NCI-H1694 treated with DMSO at 0.1 percent for 48 hours (cell line): ENCODE data around the gene TIMP1.

Source experiments
- DNase-seq: peaks from one replicate; lab custom pipeline; 2025; lab: John Stamatoyannopoulos, UW

Gene TIMP1

DNA sequence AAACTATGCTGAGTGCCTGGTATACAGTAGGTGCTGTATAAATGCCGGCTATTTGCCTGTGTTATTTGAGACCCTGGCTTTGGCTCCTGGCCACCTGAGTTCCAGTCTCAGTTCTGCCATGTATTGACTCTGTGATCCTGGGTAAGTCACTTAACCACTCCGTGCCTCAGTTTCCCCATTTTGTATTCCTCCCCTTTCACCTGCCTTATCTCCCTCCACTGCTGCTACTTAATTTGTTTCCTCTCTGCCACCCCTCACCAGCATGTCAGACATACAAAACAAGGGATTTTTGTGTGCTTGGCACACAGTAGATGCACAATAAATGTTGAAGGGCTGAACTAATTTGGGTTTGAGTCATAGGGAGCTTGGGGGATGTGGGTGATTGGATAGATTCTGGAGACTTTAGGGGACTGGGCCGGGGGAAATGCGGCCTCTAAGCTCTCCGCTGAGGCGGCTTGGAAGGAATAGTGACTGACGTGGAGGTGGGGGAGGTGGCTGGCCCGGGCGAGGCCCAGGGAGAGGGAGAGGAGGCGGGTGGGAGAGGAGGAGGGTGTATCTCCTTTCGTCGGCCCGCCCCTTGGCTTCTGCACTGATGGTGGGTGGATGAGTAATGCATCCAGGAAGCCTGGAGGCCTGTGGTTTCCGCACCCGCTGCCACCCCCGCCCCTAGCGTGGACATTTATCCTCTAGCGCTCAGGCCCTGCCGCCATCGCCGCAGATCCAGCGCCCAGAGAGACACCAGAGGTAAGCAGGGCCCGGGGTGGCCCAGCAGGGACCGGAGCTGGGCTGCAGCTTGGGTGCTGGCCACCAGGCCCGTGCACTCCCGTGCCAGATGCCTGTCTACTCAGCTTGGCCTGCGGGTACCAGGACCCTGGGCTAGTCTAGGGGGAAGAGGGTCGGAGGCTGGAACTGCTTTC is at the start of gene TIMP1:
Gene TIMP1, plus strand, starts transcription at position 706 of the 917 bp plus-strand sequence. CDS start 980 bp downstream, outside the sequence.
- no peak for DNase-seq

- no peak for DNase-seq
These were observed 42.4 kb upstream of the TIMP1 start for GRCh38 chrX:47539860-47540259.

GRCh38 chrX:47540754-47541538 is 41.3 kb upstream of the TIMP1 start:
- DNase-seq = peak; percentile 41

- DNase-seq = no peak
These were observed 38.7 kb upstream of the TIMP1 start for GRCh38 chrX:47543496-47543895.

GRCh38 chrX:47556045-47556623 is 26.1 kb upstream of the TIMP1 start:
- DNase-seq = peak; percentile 77

DNA sequence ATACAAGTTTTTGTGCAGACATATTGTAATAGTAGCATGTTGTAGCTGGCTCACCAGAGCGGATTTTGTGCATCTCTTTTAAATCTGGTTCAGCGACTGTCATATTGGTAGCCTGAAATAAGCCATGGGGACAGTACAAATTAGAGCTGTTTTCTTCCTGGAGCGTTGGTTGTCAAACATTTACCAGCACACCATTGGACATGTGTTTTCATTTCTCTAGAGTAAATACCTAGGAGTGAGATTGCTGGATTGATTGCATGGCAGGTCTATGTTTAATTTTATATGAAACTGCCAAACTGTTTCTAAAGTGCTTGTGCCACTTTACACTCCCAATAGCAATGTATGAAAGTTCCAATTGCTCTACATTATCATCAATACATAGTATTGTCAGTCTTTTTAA is 23.8 kb upstream of the TIMP1 start:
- no peak for DNase-seq

DNA sequence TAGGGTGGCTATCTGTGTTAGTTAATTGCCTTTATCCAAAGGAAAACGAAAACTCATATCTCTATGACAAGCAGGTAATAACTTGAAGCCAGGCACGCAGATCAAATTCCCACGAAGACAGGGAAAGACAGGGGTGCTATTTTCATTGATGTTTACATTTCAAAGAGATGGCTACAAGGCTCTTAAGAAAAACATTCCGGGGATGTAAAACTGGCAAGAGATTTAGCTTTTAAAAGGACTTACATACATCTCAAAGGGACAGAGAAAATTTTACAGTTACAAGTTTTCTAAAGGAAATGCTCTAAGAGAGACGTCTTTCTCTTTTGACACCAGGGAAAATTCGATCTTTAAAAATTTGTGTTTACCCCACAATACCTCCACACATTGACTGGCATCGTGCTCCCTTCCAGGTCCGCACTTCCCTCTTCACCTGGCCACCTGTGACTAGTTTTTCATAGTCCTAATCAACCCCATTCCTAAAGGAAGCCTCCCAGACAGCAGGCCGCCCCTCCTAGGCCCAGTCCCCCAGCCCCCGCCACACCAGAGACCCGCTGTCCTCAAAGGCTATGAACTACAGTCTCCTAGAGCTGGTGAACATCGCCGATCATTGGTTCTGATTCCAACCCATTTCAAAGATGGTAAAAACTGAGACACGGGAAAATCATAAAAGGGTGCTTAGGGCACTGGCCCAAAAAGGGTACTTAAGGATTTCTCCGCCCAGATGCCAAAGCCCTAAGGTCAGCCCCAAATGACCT is 21.9 kb upstream of the TIMP1 start:
- DNase-seq = no peak

- DNase-seq = peak; percentile 95
These were observed 21.1 kb upstream of the TIMP1 start, which contains the start of gene ARAF for GRCh38 chrX:47560934-47561658. Gene ARAF, plus strand, starts transcription at chrX:47561205. Its CDS starts 1,763 bp downstream, at chrX:47562968.

DNA sequence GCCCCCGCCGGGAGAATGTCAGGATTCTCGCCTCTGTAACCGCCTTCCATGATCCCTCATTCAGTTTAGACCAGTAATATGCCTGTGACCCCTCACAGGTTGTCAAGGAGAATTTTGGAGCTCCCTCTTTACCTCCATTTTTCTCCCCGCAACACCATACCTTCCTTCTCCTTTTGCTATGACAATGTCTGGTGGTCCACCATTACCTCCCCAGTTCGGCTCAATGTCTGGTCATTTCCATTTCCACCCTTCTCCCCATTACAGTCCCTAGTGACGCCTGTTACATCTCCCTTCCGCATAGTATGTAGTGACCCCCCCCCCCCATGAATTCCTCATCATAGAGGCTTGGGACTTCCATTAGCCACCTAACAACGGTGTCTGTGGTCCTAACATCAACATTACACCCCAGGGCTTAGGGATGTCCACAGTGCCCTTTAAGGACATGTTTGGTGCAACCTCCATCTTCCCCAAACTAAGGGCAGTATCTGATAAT is 20.5 kb upstream of the TIMP1 start:
- no peak for DNase-seq

- DNase-seq = no peak
These were observed 19.5 kb upstream of the TIMP1 start for GRCh38 chrX:47562615-47563243.

DNA sequence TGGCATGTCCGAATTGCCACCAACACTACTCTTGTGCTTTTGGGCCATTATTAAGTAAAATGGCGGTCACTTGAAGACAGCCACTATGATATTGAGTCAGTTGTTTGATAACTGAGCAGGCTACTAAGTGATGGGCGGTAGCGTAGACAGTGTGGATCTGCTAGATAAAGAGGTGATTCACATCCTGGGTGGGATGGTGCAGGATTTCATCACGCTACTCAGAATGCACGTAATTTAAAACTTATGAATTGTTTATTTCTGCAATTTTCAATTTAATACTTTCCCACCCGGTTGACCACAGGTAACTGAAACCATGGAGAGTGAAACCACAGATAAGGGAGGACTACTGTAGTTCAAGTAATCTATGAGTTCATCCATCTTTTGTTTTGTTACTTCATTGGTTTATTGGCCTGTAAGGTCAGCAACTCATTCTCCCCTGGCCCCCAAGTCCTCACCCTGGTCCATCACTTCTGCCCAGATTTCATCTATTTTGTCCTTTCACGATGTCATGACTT is 18.4 kb upstream of the TIMP1 start:
- no peak for DNase-seq

DNA sequence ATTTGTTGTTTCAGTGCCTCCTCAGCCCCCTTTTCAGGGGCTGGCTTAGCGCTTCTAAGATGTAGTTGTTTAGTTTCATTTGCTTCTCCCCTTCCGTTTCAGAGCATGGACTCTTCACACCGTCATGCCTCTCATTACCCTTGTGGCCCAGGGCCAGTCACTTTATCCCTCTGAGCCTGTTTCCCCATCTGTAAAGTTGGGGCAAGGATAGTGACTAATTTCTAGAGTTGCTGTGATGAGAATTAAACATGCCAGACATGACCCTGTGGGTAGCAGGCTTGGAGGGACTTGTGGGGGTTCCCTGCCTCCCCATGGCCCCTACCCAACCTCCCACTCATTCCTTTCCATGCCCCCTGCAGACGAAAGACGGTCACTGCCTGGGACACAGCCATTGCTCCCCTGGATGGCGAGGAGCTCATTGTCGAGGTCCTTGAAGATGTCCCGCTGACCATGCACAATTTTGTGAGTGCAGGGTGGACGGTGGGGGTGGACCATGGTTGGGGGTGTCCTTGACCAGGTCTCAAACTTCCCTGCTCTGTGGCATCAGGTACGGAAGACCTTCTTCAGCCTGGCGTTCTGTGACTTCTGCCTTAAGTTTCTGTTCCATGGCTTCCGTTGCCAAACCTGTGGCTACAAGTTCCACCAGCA is 17.7 kb upstream of the TIMP1 start:
- no peak for DNase-seq

DNA sequence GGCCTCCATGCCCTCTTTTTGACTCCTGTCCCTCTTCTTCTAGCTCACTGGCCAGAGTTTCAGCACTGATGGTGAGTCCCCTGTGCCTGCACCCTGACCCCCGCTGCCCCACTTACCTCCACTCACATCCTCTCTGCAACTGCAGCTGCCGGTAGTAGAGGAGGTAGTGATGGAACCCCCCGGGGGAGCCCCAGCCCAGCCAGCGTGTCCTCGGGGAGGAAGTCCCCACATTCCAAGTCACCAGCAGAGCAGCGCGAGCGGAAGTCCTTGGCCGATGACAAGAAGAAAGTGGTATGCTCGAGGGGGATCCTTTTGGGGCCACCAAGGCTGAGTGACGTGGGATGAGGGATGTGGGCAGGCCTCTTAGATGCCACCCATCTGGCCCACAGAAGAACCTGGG is 15.4 kb upstream of the TIMP1 start:
- no peak for DNase-seq

DNA sequence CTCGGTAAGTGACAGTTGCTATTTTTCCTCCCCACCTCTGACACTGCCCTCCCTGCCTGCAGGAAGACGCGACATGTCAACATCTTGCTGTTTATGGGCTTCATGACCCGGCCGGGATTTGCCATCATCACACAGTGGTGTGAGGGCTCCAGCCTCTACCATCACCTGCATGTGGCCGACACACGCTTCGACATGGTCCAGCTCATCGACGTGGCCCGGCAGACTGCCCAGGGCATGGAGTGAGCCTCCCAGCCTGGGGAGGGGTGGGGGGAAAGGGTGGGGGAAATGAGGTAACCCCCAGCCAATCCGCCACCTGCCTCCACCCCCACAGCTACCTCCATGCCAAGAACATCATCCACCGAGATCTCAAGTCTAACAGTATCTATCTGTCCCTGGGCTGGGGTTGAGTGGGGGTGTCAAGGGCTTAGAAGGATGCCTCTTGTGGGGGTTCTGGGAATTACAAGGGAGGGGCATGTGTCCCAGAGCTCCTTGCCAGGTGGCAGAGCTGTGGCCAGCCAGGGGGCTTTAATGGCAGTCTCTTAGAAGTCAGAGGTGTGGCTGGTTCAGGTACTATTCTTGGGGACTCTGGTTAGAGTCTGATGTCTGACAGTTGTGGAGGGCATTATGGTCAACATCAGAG is 13.5 kb upstream of the TIMP1 start:
- DNase-seq = no peak

GRCh38 chrX:47570794-47571193 is 11.4 kb upstream of the TIMP1 start:
- DNase-seq = no peak

DNA sequence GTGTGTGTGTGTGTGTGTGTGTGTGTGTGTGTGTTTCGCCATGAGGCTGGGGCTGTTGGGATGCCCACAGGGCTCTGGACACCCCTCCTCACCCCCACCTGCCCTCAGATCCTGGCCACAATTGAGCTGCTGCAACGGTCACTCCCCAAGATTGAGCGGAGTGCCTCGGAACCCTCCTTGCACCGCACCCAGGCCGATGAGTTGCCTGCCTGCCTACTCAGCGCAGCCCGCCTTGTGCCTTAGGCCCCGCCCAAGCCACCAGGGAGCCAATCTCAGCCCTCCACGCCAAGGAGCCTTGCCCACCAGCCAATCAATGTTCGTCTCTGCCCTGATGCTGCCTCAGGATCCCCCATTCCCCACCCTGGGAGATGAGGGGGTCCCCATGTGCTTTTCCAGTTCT is 11.0 kb upstream of the TIMP1 start:
- no peak for DNase-seq

DNA sequence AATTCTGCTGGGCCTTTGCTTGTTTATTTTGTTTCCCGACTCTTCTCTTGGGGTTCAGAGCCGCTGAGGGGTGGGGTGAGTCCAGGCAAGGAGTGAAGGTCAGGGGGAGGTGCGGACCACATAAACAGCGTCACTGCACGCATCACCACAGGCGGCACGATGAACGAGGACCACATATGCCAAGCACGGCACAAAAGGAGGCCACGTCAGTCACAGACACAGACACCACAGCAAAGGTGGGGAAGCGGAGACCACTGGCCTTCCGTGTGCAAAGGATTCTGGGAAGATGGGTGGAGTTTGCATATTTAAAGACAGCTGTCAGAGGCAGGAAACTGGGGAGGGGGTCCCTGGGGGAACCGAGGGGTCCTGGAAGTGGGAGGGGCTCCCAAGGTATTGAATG is 10.3 kb upstream of the TIMP1 start:
- no peak for DNase-seq

- DNase-seq = no peak
These were observed 9.4 kb upstream of the TIMP1 start for GRCh38 chrX:47572773-47573340.
